WTC11 (cell line): ENCODE data around the gene TBPL2. TPM values are rescaled to one million over a fixed set of nuclear protein-coding genes. Genes with fewer than 3 reads are reported as not detected.
"Not testable (repeated sequence)": the region's sequence is repeated elsewhere in the genome, so short reads cannot be mapped to it uniquely, and the experiment has no call there.

Experiments
- ATAC-seq: fragments of 200-7000 bp; cut with Tn5 transposase; 2 replicates; pipeline ENCODE4 v1.10.0; 2021; ENCODE audit warnings: mild to moderate bottlenecking, moderate library complexity
- CTCF ChIA-PET: fragments of 300-600 bp; sonication (Branson Sonifier 250); formaldehyde crosslinking; loops from one replicate; lab custom pipeline; 2021; ENCODE audit warnings: antibody characterized with exemption; lab: Charles Lee
- POLR2A ChIA-PET: fragments of 350-600 bp; sonication (Branson Sonifier 250); formaldehyde crosslinking; loops from one replicate; lab custom pipeline; 2021; ENCODE audit warnings: antibody characterized with exemption; lab: Charles Lee
- DNase-seq: peaks from one replicate; pipeline ENCODE4 v3.0.0; 2021; ENCODE audit warnings: low spot score
- H3K27ac Mint-ChIP-seq: 2 replicates; pipeline ENCODE4 v1.8.0; 2021; ENCODE audit warnings: mixed read lengths
- H3K27me3 Mint-ChIP-seq: 2 replicates; pipeline ENCODE4 v1.8.0; 2021; ENCODE audit warnings: low read depth, mild to moderate bottlenecking, moderate library complexity, mixed read lengths
- H3K36me3 Mint-ChIP-seq: 2 replicates; pipeline ENCODE4 v1.8.0; 2021; ENCODE audit warnings: mixed read lengths
- H3K4me1 Mint-ChIP-seq: 2 replicates; pipeline ENCODE4 v1.8.0; 2022; ENCODE audit warnings: mixed read lengths
- H3K4me3 Mint-ChIP-seq: 2 replicates; pipeline ENCODE4 v1.8.0; 2021; ENCODE audit warnings: mild to moderate bottlenecking, moderate library complexity, mixed read lengths
- H3K9me3 Mint-ChIP-seq: 2 replicates; pipeline ENCODE4 v1.8.0; 2021; ENCODE audit warnings: mixed read lengths
- ATF2 ChIP-seq: sonication (generic); formaldehyde crosslinking; IDR thresholded peaks from 2 replicates; pipeline ENCODE4 v1.8.1; 2022; ENCODE audit warnings: low read depth, missing genetic modification reagents, borderline replicate concordance
- ELF4 ChIP-seq: sonication (generic); formaldehyde crosslinking; IDR thresholded peaks from 2 replicates; pipeline ENCODE4 v1.8.1; 2022; ENCODE audit warnings: low read depth, mild to moderate bottlenecking, moderate library complexity, missing genetic modification reagents
- ERG ChIP-seq: fragments of 250-450 bp; sonication (Bioruptor Pico); IDR thresholded peaks from 2 replicates; pipeline ENCODE4 v1.8.0; 2021; ENCODE audit warnings: mild to moderate bottlenecking
- ETV6 ChIP-seq: sonication (generic); formaldehyde crosslinking; IDR thresholded peaks from 2 replicates; pipeline ENCODE4 v1.8.1; 2022; ENCODE audit warnings: mild to moderate bottlenecking, missing genetic modification reagents
- FOXP4 ChIP-seq: sonication (generic); formaldehyde crosslinking; IDR thresholded peaks from 2 replicates; pipeline ENCODE4 v1.8.0; 2022; ENCODE audit warnings: mild to moderate bottlenecking, missing genetic modification reagents
- HMGXB4 ChIP-seq: sonication (generic); formaldehyde crosslinking; IDR thresholded peaks from 2 replicates; pipeline ENCODE4 v1.8.1; 2023; ENCODE audit warnings: mild to moderate bottlenecking, moderate library complexity, missing genetic modification reagents
- MAX ChIP-seq: sonication (generic); formaldehyde crosslinking; IDR thresholded peaks from 2 replicates; pipeline ENCODE4 v1.8.0; 2022; ENCODE audit warnings: mild to moderate bottlenecking, missing genetic modification reagents
- SP1 ChIP-seq: sonication (generic); formaldehyde crosslinking; conservative IDR thresholded peaks from 2 replicates; pipeline ENCODE4 v1.8.1; 2022; ENCODE audit warnings: missing genetic modification reagents
- TCF7 ChIP-seq: sonication (generic); formaldehyde crosslinking; IDR thresholded peaks from 2 replicates; pipeline ENCODE4 v1.8.0; 2022; ENCODE audit warnings: mild to moderate bottlenecking, low read depth, missing genetic modification reagents, moderate library complexity
- TEAD4 ChIP-seq: sonication (generic); formaldehyde crosslinking; IDR thresholded peaks from 2 replicates; pipeline ENCODE4 v1.8.0; 2022; ENCODE audit warnings: mild to moderate bottlenecking, missing genetic modification reagents
- ZNF317 ChIP-seq: sonication (generic); formaldehyde crosslinking; IDR thresholded peaks from 2 replicates; pipeline ENCODE4 v1.8.1; 2023; ENCODE audit warnings: low read depth, mild to moderate bottlenecking, moderate library complexity, missing genetic modification reagents, borderline replicate concordance
- ZSCAN18 ChIP-seq: fragments of 250-450 bp; sonication (Bioruptor Pico); IDR thresholded peaks from 2 replicates; pipeline ENCODE4 v2.1.2; 2022; ENCODE audit warnings: mild to moderate bottlenecking, moderate library complexity
- total RNA-seq: library from RNA; stranded (reverse); gene quantifications from 3 replicates; pipeline ENCODE4 v1.2.3, GENCODE V29; 2021
- TF ChIP-seq, protein P1 (sequence below): sonication (generic); formaldehyde crosslinking; IDR thresholded peaks from 2 replicates; pipeline ENCODE4 v1.8.1; 2023; ENCODE audit warnings: mild to moderate bottlenecking, missing genetic modification reagents
- TF ChIP-seq, protein P2 (sequence below): sonication (generic); formaldehyde crosslinking; IDR thresholded peaks from 2 replicates; pipeline ENCODE4 v1.8.1; 2022; ENCODE audit warnings: low read depth, mild to moderate bottlenecking, moderate library complexity, missing genetic modification reagents, borderline replicate concordance

The TBPL2 gene
- total RNA-seq, 1 experiment from 2014 or later: not detected

DNA sequence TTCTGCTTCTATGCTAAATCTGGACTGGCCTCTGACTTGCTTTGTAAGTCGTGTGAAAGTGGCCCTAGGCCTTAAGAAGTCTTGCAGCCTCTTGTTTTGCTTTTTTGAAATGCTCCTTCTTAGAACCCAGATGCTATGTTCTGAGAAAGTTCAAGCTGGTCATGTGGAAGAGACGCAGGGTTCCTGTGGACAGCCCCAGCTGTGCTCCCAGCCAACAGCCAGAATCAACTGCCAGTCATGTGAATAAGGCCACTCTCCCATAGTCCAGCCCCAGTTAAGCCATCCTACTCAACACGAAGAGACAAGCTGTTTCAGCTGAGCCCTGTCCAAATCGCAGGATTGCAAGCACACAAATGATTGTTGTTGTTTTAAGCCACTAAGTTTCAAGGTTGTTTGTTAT is 37.3 kb upstream of the TBPL2 start:
- DNase-seq (no peak), ATAC-seq (no peak)
- Mint-ChIP-seq H3K4me3 (no peak overlapping the region), H3K9me3 (no peaks in the 10 kb centered on the region), H3K27ac (no peak overlapping the region), H3K36me3 (no peaks in the 10 kb centered on the region), H3K27me3 (no peaks in the 10 kb centered on the region), H3K4me1 (no peaks in the 10 kb centered on the region)
- POLR2A ChIA-PET: no interaction called here
- CTCF ChIA-PET: interaction anchor here (1.0 kb wide), 1 partner anchor 31 kb away, joined by 3 read pairs; no protein-coding TSS in a partner anchor
- TF ChIP-seq HMGXB4 (CRISPR knock-in tag): no peak
- TF ChIP-seq FOXP4 (CRISPR knock-in tag): no peak
- TF ChIP-seq, protein P1, sequence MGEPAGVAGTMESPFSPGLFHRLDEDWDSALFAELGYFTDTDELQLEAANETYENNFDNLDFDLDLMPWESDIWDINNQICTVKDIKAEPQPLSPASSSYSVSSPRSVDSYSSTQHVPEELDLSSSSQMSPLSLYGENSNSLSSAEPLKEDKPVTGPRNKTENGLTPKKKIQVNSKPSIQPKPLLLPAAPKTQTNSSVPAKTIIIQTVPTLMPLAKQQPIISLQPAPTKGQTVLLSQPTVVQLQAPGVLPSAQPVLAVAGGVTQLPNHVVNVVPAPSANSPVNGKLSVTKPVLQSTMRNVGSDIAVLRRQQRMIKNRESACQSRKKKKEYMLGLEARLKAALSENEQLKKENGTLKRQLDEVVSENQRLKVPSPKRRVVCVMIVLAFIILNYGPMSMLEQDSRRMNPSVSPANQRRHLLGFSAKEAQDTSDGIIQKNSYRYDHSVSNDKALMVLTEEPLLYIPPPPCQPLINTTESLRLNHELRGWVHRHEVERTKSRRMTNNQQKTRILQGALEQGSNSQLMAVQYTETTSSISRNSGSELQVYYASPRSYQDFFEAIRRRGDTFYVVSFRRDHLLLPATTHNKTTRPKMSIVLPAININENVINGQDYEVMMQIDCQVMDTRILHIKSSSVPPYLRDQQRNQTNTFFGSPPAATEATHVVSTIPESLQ: no peak

- DNase-seq, H3K4me1 Mint-ChIP-seq, H3K9me3 Mint-ChIP-seq, ATAC-seq, H3K27me3 Mint-ChIP-seq, H3K27ac Mint-ChIP-seq, H3K4me3 Mint-ChIP-seq, POLR2A ChIA-PET, H3K36me3 Mint-ChIP-seq: not testable (repeated sequence)
- CTCF ChIA-PET: interaction anchor here (1.0 kb wide), 1 partner anchor 30 kb away, joined by 3 read pairs; no protein-coding TSS in a partner anchor
These were observed 36.0 kb upstream of the TBPL2 start for GRCh38 chr14:55476448-55476847.

- Mint-ChIP-seq H3K4me1 (no peaks in the 10 kb centered on the region), H3K4me3 (no peak overlapping the region), H3K9me3 (peaks cover 11% of the 10 kb centered on the region; the same call in 1 of the 2 replicates), H3K36me3 (no peaks in the 10 kb centered on the region), H3K27ac (no peak overlapping the region), H3K27me3 (no peaks in the 10 kb centered on the region)
- ATAC-seq (no peak), DNase-seq (no peak)
- TF ChIP-seq TCF7 (CRISPR knock-in tag): no peak
- CTCF ChIA-PET: interaction anchor here (1.0 kb wide), 1 partner anchor 1001 kb away, joined by 3 read pairs; no protein-coding TSS in a partner anchor
- POLR2A ChIA-PET: interaction anchor here (0.6 kb wide), 1 partner anchor 586 kb away, joined by 4 read pairs; no protein-coding TSS in a partner anchor
These were observed 33.4 kb upstream of the TBPL2 start for GRCh38 chr14:55473786-55474185.

GRCh38 chr14:55470025-55470424 is 29.6 kb upstream of the TBPL2 start:
- ChIA-PET CTCF (no interaction called here), POLR2A (no interaction called here)
- Mint-ChIP-seq H3K27me3 (no peaks in the 10 kb centered on the region; the same call in 1 of the 2 replicates), H3K4me1 (no peaks in the 10 kb centered on the region), H3K36me3 (0 out of 2 replicates have a peak, but pooled peaks cover 2% of the 10 kb centered on the region), H3K4me3 (no peak overlapping the region), H3K27ac (no peak overlapping the region), H3K9me3 (peaks cover 23% of the 10 kb centered on the region)
- no peak for DNase-seq
- TF ChIP-seq SP1 (no peak), ETV6 (CRISPR knock-in tag) (no peak), MAX (CRISPR knock-in tag) (no peak), ATF2 (CRISPR knock-in tag) (no peak), ZSCAN18 (no peak), TEAD4 (no peak), ZNF317 (no peak), ERG (CRISPR knock-in tag) (no peak), ELF4 (CRISPR knock-in tag) (no peak)
- TF ChIP-seq, protein P2, sequence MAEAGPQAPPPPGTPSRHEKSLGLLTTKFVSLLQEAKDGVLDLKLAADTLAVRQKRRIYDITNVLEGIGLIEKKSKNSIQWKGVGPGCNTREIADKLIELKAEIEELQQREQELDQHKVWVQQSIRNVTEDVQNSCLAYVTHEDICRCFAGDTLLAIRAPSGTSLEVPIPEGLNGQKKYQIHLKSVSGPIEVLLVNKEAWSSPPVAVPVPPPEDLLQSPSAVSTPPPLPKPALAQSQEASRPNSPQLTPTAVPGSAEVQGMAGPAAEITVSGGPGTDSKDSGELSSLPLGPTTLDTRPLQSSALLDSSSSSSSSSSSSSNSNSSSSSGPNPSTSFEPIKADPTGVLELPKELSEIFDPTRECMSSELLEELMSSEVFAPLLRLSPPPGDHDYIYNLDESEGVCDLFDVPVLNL (CRISPR knock-in tag): no peak
- no peak for ATAC-seq
